Loucy (cell line): ENCODE results near the gene ACCSL.

ENCODE experiments used
- H2AFZ ChIP-seq: fragments of 200-600 bp; sonication (generic); 2 replicates; pipeline ENCODE4 v1.6.0; 2016; ENCODE audit warnings: antibody characterized with exemption, mild to moderate bottlenecking, low read length, moderate library complexity
- H3F3A ChIP-seq: fragments of 200-600 bp; 2 replicates; pipeline ENCODE4 v1.6.0; 2016; ENCODE audit warnings: antibody characterized with exemption, low read depth, mild to moderate bottlenecking
- H3K27me3 ChIP-seq: fragments of 200-600 bp; sonication (generic); 2 replicates; pipeline ENCODE4 v1.6.1; 2014; ENCODE audit warnings: low read length, mild to moderate bottlenecking; ENCODE audit not compliant: insufficient read depth, poor library complexity, severe bottlenecking
- H3K36me3 ChIP-seq: fragments of 200-600 bp; sonication (generic); 2 replicates; pipeline ENCODE4 v1.6.1; 2016; ENCODE audit warnings: low read length; ENCODE audit not compliant: insufficient read depth
- H3K4me1 ChIP-seq: fragments of 200-600 bp; sonication (generic); 2 replicates; pipeline ENCODE4 v1.5.1; 2014; ENCODE audit warnings: low read length, mild to moderate bottlenecking; ENCODE audit not compliant: insufficient read depth, poor library complexity, severe bottlenecking
- H3K4me2 ChIP-seq: fragments of 200-600 bp; sonication (generic); 2 replicates; pipeline ENCODE4 v1.6.0; 2014; ENCODE audit warnings: antibody characterized with exemption, low read length, low read depth, mild to moderate bottlenecking; ENCODE audit not compliant: poor library complexity, severe bottlenecking
- H3K4me3 ChIP-seq: fragments of 200-600 bp; sonication (generic); 2 replicates; pipeline ENCODE4 v1.5.1; 2014; ENCODE audit warnings: low read length, mild to moderate bottlenecking, mixed read lengths; ENCODE audit not compliant: poor library complexity, severe bottlenecking
- H3K79me2 ChIP-seq: fragments of 200-600 bp; sonication (generic); 2 replicates; pipeline ENCODE4 v1.6.1; 2014; ENCODE audit warnings: low read length; ENCODE audit not compliant: insufficient read depth
- H3K9ac ChIP-seq: fragments of 200-600 bp; sonication (generic); 2 replicates; pipeline ENCODE4 v1.6.0; 2014; ENCODE audit warnings: mild to moderate bottlenecking, low read depth, low read length, moderate library complexity; ENCODE audit not compliant: poor library complexity, severe bottlenecking
- H3K9me2 ChIP-seq: fragments of 200-600 bp; sonication (generic); replicated peaks from 2 replicates; pipeline ENCODE4 v1.6.1; 2016; ENCODE audit warnings: low read depth, low read length, mixed read lengths
- H3K9me3 ChIP-seq: fragments of 200-600 bp; sonication (generic); 2 replicates; pipeline ENCODE4 v1.6.1; 2014; ENCODE audit warnings: mild to moderate bottlenecking, antibody characterized with exemption, low read length, low read depth; ENCODE audit not compliant: insufficient read depth
- H4K20me1 ChIP-seq: fragments of 200-600 bp; sonication (generic); 2 replicates; pipeline ENCODE4 v1.6.0; 2014; ENCODE audit warnings: antibody characterized with exemption, low read length, mild to moderate bottlenecking; ENCODE audit not compliant: insufficient read depth, poor library complexity, severe bottlenecking
- EZH2phosphoT487 ChIP-seq: fragments of 200-600 bp; IDR thresholded peaks from 2 replicates; pipeline ENCODE4 v1.6.1; 2018; ENCODE audit warnings: antibody characterized with exemption, mild to moderate bottlenecking, moderate library complexity, borderline replicate concordance
- TF ChIP-seq, protein P1 (sequence below): fragments of 200-600 bp; sonication (generic); conservative IDR thresholded peaks from 2 replicates; pipeline ENCODE4 v1.5.1; 2014; ENCODE audit warnings: mild to moderate bottlenecking, antibody characterized with exemption, low read length

The ACCSL gene

DNA sequence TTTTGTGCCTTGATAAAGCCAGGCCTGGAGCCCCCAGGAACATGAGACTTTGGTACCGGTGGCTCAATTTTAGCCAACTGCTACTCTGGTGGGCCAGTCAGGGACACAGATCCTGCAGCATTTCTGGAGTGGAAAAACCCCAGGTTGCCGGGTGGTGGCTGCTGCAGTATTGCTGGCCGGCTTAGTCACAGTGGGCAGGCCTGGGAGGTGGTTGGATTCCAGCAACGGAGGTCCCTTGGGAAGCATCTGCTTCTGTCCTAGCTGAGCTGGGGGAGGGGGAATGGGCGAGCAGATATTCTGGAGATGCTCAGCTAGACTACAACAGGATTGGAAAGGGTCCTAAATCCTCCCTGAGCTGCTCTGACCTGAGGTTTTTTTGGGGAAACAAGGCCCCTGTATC is 31.6 kb upstream of the ACCSL start:
- Histone ChIP-seq H2AFZ (no peak overlapping the region), H3K27me3 (no peaks in the 10 kb centered on the region), H3K9ac (no peak overlapping the region), H3K4me2 (no peak overlapping the region), H3K36me3 (no peaks in the 10 kb centered on the region), H3K79me2 (no peaks in the 10 kb centered on the region), H3K4me1 (no peaks in the 10 kb centered on the region), H3K9me2 (no peaks in the 10 kb centered on the region), H3K4me3 (no peak overlapping the region), H4K20me1 (no peaks in the 10 kb centered on the region), H3K9me3 (no peaks in the 10 kb centered on the region), H3F3A (no peaks in the 10 kb centered on the region)
- TF ChIP-seq, protein P1, sequence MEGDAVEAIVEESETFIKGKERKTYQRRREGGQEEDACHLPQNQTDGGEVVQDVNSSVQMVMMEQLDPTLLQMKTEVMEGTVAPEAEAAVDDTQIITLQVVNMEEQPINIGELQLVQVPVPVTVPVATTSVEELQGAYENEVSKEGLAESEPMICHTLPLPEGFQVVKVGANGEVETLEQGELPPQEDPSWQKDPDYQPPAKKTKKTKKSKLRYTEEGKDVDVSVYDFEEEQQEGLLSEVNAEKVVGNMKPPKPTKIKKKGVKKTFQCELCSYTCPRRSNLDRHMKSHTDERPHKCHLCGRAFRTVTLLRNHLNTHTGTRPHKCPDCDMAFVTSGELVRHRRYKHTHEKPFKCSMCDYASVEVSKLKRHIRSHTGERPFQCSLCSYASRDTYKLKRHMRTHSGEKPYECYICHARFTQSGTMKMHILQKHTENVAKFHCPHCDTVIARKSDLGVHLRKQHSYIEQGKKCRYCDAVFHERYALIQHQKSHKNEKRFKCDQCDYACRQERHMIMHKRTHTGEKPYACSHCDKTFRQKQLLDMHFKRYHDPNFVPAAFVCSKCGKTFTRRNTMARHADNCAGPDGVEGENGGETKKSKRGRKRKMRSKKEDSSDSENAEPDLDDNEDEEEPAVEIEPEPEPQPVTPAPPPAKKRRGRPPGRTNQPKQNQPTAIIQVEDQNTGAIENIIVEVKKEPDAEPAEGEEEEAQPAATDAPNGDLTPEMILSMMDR: no peak
- TF ChIP-seq EZH2phosphoT487: no peak

DNA sequence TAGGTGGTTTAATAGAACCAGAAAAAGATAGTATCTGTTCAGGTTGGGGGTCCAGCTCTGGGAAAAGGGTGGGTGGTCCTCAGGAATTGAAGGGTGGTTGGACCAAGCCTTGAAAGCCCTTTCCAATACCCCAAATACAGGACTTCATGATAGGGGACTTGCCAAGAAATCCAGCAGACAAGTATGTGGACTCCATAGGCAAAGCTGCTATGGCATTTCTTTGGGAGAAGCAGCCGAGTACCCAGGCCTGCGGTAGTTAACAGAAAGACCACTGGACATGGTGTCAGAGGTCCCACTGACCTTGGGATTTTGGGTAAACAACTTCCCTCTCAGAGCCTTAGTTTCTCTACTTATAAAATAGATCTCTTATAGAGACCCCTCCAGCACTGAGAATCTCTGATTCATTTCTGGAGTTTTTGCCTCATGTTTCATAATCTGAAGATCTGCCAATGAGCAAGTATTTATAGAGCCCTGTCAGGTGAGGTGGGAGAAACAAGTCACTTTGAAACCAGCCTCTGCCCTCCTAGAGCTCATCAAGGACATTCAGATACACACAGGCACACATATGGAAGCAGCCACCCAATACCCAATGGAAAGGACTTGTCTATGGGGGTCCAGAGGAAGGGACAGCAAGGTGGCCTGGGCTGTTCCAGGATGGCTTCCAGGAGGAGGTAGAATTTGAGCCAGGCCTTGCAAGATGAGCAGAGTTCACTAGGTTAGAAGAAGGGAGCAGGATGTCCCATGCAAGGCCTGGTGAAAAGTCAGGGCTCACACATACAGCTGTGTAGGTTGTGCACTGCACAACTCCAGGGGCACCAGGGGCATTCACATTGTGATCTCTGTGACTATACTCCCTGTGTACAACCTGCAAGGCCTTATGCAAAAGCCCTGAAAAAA is 31.0 kb upstream of the ACCSL start:
- TF ChIP-seq, protein P1: no peak
- no peak for TF ChIP-seq EZH2phosphoT487
- Histone ChIP-seq H3F3A (no peaks in the 10 kb centered on the region), H2AFZ (no peak overlapping the region), H3K79me2 (no peaks in the 10 kb centered on the region), H3K27me3 (no peaks in the 10 kb centered on the region), H3K4me1 (no peaks in the 10 kb centered on the region), H4K20me1 (no peaks in the 10 kb centered on the region), H3K9me3 (no peaks in the 10 kb centered on the region; the same call in 1 of the 2 replicates), H3K36me3 (no peaks in the 10 kb centered on the region), H3K9ac (no peak overlapping the region), H3K4me2 (no peak overlapping the region), H3K4me3 (no peak overlapping the region), H3K9me2 (no peaks in the 10 kb centered on the region)

DNA sequence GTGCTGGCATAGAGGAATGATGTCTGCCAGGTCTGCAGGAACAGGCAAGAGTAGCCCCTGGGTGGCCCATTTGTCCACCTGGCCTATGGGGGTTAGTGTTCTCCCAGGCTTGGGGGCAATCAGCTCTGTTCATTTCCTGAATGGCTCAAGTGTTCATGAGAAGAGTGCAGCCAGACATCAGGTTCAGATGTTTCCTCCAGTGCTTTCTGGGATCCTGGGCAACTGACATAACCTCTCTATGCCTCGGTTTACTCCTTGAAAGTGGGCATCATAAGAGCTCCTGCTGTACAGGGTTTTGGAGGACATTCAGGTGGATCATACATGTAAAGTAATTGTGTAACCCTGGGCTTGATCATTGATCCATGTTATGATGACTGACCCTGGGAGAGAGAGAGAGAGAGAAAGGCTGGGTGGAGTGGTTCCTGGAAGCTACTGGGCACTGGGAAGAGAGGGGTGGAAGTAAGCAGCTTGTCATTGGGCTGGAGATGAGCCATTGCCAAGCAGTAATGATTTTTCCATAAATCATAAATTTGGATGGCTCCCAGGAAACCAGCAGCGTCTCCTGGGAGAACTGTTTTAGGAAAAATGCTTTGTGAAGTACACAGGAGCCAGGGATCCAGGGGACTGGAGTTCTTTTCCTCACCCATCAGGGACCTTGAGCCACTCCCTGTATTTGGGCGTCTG is 30.2 kb upstream of the ACCSL start:
- Histone ChIP-seq H3K4me2 (no peak overlapping the region), H3K9me3 (peaks cover 3% of the 10 kb centered on the region), H2AFZ (no peak overlapping the region), H3K79me2 (no peaks in the 10 kb centered on the region), H3K9me2 (no peaks in the 10 kb centered on the region), H3K4me1 (no peaks in the 10 kb centered on the region), H3K9ac (no peak overlapping the region), H3K4me3 (no peak overlapping the region), H3K36me3 (no peaks in the 10 kb centered on the region), H4K20me1 (no peaks in the 10 kb centered on the region), H3F3A (no peaks in the 10 kb centered on the region), H3K27me3 (no peaks in the 10 kb centered on the region)
- TF ChIP-seq, protein P1: no peak
- TF ChIP-seq EZH2phosphoT487: no peak
